Neural cell (in vitro differentiated cells): ENCODE results near the gene FBXO45. TPM values are rescaled to one million over a fixed set of nuclear protein-coding genes. Genes with fewer than 3 reads are reported as not detected.

Source experiments
- H2AFZ ChIP-seq: fragments of 200-600, 300-800 bp; sonication (generic), shearing (Covaris generic); 2 replicates; pipeline ENCODE4 v1.6.0; 2014; ENCODE audit warnings: low read depth, mild to moderate bottlenecking, antibody characterized with exemption, low read length, moderate library complexity
- H3F3A ChIP-seq: fragments of 200-600 bp; shearing (Covaris generic); 2 replicates; pipeline ENCODE4 v1.6.1; 2016; ENCODE audit warnings: mild to moderate bottlenecking, moderate library complexity, mixed read lengths, antibody characterized with exemption, low read length; ENCODE audit not compliant: insufficient read depth, poor library complexity, severe bottlenecking
- H3K27ac ChIP-seq: fragments of 200-600, 300-800 bp; sonication (generic), shearing (Covaris generic); 2 replicates; pipeline ENCODE4 v1.5.1; 2014; ENCODE audit warnings: mild to moderate bottlenecking, low read length, moderate library complexity
- H3K27me3 ChIP-seq: fragments of 300-800, 200-600 bp; sonication (generic), shearing (Covaris generic); 2 replicates; pipeline ENCODE4 v1.6.0; 2014; ENCODE audit warnings: mild to moderate bottlenecking, low read depth, low read length, moderate library complexity; ENCODE audit not compliant: insufficient read depth
- H3K36me3 ChIP-seq: fragments of 300-800, 200-600 bp; sonication (generic), shearing (Covaris generic); 2 replicates; pipeline ENCODE4 v1.5.1; 2014; ENCODE audit warnings: mild to moderate bottlenecking, antibody characterized with exemption, low read length, moderate library complexity; ENCODE audit not compliant: insufficient read depth
- H3K4me2 ChIP-seq: fragments of 300-800, 200-600 bp; sonication (generic), shearing (Covaris generic); 2 replicates; pipeline ENCODE4 v1.6.0; 2014; ENCODE audit warnings: mild to moderate bottlenecking, low read length
- H3K4me3 ChIP-seq: fragments of 300-800, 200-600 bp; sonication (generic), shearing (Covaris generic); 2 replicates; pipeline ENCODE4 v1.5.1; 2014; ENCODE audit warnings: mild to moderate bottlenecking, low read length, moderate library complexity
- H3K79me2 ChIP-seq: fragments of 200-600 bp; shearing (Covaris generic); replicated peaks from 2 replicates; pipeline ENCODE4 v1.6.0; 2014; ENCODE audit warnings: mild to moderate bottlenecking, low read length, moderate library complexity; ENCODE audit not compliant: insufficient read depth
- H3K9ac ChIP-seq: fragments of 300-800, 200-600 bp; sonication (generic), shearing (Covaris generic); 2 replicates; pipeline ENCODE4 v1.6.1; 2016; ENCODE audit warnings: mild to moderate bottlenecking, low read length, mixed read lengths
- H3K9me2 ChIP-seq: fragments of 200-600 bp; shearing (Covaris generic); 2 replicates; pipeline ENCODE4 v1.6.1; 2016; ENCODE audit warnings: mild to moderate bottlenecking, low read length, mixed read lengths; ENCODE audit not compliant: insufficient read depth
- H3K9me3 ChIP-seq: fragments of 200-600, 300-800 bp; sonication (generic), shearing (Covaris generic); 2 replicates; pipeline ENCODE4 v1.6.1; 2016; ENCODE audit warnings: mild to moderate bottlenecking, mixed run types, low read length, moderate library complexity, mixed read lengths
- H4K20me1 ChIP-seq: fragments of 200-600 bp; shearing (Covaris generic); 2 replicates; pipeline ENCODE4 v1.6.1; 2016; ENCODE audit warnings: mild to moderate bottlenecking, mixed run types; ENCODE audit not compliant: insufficient read depth
- EP300 ChIP-seq: fragments of 450-650 bp; conservative IDR thresholded peaks from 2 replicates; pipeline ENCODE4 v1.6.1; 2014; ENCODE audit warnings: antibody characterized with exemption, mild to moderate bottlenecking, moderate library complexity; ENCODE audit not compliant: poor library complexity, severe bottlenecking
- EZH2 ChIP-seq: fragments of 200-600, 300-800 bp; shearing (Covaris generic), sonication (generic); IDR thresholded peaks from 2 replicates; pipeline ENCODE4 v1.6.1; 2014; ENCODE audit warnings: antibody characterized with exemption, low read length, borderline replicate concordance, mild to moderate bottlenecking; ENCODE audit not compliant: insufficient read depth, poor library complexity, severe bottlenecking
- MXI1 ChIP-seq: fragments of 450-650 bp; conservative IDR thresholded peaks from 2 replicates; pipeline ENCODE4 v1.6.1; 2014; ENCODE audit warnings: antibody characterized with exemption, mild to moderate bottlenecking; ENCODE audit not compliant: poor library complexity, severe bottlenecking
- POLR2AphosphoS5 ChIP-seq: IDR thresholded peaks from 2 replicates; pipeline ENCODE4 v1.6.1; 2012
- RAD21 ChIP-seq: fragments of 450-650 bp; conservative IDR thresholded peaks from 2 replicates; pipeline ENCODE4 v1.6.1; 2014; ENCODE audit warnings: antibody characterized with exemption, mild to moderate bottlenecking, moderate library complexity
- SMC3 ChIP-seq: fragments of 450-650 bp; conservative IDR thresholded peaks from 2 replicates; pipeline ENCODE4 v1.6.1; 2014; ENCODE audit warnings: antibody characterized with exemption, mild to moderate bottlenecking, moderate library complexity; ENCODE audit not compliant: poor library complexity
- TAF1 ChIP-seq: IDR thresholded peaks from 2 replicates; pipeline ENCODE4 v1.6.1; 2012; ENCODE audit warnings: low read depth
- polyA plus RNA-seq: library from polyadenylated mRNA; depleted of rRNA; stranded (reverse); fragments of >200 nt; gene quantifications from 2 replicates; pipeline ENCODE4 v1.2.3, GENCODE V29; 2014
- TF ChIP-seq, protein P1 (sequence below): fragments of 450-650 bp; IDR thresholded peaks from 2 replicates; pipeline ENCODE4 v1.5.1; 2014; ENCODE audit warnings: antibody characterized with exemption, mild to moderate bottlenecking, moderate library complexity; ENCODE audit not compliant: poor library complexity, severe bottlenecking
- TF ChIP-seq, protein P2 (sequence below): IDR thresholded peaks from 2 replicates; pipeline ENCODE4 v1.6.1; 2012; ENCODE audit warnings: borderline replicate concordance

Gene FBXO45
- polyA plus RNA-seq, 1 donor from 2014 or later: 35.3 TPM

DNA sequence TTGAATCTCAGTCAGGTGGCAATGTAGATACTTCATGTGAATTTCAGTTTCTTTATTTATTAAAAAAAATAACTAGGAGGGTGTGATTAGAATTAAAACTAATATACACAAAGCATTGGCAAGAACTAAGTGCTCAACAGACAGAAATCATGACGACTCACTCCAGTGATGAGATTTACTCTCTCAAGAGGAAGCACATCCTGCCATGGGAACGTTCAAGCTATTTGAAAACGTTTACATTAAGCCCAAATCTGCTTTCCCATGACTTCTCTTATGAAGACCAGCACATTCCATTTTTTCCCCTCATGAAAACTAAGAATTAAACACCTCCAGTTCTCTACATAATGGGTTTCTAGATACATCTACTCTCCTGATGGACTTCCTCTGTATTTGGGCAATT, 8.6 kb upstream of the FBXO45 start:
- Histone ChIP-seq H3K9me2 (no peaks in the 10 kb centered on the region), H3K4me2 (no peak overlapping the region), H3F3A (no peaks in the 10 kb centered on the region), H3K9ac (no peak overlapping the region), H3K9me3 (no peaks in the 10 kb centered on the region), H2AFZ (no peak overlapping the region), H3K36me3 (no peaks in the 10 kb centered on the region), H3K27me3 (no peaks in the 10 kb centered on the region), H3K27ac (no peak overlapping the region), H4K20me1 (no peaks in the 10 kb centered on the region), H3K79me2 (no peaks in the 10 kb centered on the region), H3K4me3 (no peak overlapping the region)
- TF ChIP-seq EZH2 (no peak), RAD21 (no peak), MXI1 (no peak), SMC3 (no peak)

DNA sequence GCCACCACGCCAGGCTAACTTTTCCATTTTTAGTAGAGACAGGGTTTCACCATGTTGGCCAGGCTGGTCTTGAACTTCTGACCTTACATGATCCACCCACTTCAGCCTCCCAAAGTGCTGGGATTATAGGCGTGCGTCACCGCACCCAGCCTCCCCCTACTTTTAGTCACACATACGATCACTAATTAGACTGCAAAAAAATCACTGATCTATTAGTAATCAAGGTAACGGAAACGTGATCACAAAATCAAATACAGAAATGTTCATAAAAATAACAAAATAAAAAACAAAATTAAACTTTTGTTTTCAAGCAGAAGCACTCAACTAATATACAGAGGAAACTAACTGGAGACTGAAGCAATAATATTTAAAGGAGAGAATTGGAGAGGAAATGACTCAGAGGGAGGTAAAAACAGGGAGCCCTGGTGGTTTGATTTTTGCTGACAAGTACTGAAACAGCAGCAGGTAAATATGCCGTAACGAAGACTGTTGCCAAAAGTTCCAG, 4.7 kb upstream of the FBXO45 start:
- Histone ChIP-seq H3K79me2 (no peaks in the 10 kb centered on the region), H3K9ac (no peak overlapping the region), H4K20me1 (no peaks in the 10 kb centered on the region), H3K9me3 (no peaks in the 10 kb centered on the region), H3K36me3 (no peaks in the 10 kb centered on the region), H3K4me2 (no peak overlapping the region), H3K9me2 (no peaks in the 10 kb centered on the region), H3K4me3 (no peak overlapping the region), H3F3A (no peaks in the 10 kb centered on the region), H2AFZ (no peak overlapping the region), H3K27ac (no peak overlapping the region), H3K27me3 (no peaks in the 10 kb centered on the region)
- TF ChIP-seq EZH2 (no peak), SMC3 (no peak), TAF1 (no peak), POLR2AphosphoS5 (no peak), EP300 (no peak), MXI1 (no peak), RAD21 (no peak)
- TF ChIP-seq, protein P1, sequence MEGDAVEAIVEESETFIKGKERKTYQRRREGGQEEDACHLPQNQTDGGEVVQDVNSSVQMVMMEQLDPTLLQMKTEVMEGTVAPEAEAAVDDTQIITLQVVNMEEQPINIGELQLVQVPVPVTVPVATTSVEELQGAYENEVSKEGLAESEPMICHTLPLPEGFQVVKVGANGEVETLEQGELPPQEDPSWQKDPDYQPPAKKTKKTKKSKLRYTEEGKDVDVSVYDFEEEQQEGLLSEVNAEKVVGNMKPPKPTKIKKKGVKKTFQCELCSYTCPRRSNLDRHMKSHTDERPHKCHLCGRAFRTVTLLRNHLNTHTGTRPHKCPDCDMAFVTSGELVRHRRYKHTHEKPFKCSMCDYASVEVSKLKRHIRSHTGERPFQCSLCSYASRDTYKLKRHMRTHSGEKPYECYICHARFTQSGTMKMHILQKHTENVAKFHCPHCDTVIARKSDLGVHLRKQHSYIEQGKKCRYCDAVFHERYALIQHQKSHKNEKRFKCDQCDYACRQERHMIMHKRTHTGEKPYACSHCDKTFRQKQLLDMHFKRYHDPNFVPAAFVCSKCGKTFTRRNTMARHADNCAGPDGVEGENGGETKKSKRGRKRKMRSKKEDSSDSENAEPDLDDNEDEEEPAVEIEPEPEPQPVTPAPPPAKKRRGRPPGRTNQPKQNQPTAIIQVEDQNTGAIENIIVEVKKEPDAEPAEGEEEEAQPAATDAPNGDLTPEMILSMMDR: no peak
- TF ChIP-seq, protein P2, sequence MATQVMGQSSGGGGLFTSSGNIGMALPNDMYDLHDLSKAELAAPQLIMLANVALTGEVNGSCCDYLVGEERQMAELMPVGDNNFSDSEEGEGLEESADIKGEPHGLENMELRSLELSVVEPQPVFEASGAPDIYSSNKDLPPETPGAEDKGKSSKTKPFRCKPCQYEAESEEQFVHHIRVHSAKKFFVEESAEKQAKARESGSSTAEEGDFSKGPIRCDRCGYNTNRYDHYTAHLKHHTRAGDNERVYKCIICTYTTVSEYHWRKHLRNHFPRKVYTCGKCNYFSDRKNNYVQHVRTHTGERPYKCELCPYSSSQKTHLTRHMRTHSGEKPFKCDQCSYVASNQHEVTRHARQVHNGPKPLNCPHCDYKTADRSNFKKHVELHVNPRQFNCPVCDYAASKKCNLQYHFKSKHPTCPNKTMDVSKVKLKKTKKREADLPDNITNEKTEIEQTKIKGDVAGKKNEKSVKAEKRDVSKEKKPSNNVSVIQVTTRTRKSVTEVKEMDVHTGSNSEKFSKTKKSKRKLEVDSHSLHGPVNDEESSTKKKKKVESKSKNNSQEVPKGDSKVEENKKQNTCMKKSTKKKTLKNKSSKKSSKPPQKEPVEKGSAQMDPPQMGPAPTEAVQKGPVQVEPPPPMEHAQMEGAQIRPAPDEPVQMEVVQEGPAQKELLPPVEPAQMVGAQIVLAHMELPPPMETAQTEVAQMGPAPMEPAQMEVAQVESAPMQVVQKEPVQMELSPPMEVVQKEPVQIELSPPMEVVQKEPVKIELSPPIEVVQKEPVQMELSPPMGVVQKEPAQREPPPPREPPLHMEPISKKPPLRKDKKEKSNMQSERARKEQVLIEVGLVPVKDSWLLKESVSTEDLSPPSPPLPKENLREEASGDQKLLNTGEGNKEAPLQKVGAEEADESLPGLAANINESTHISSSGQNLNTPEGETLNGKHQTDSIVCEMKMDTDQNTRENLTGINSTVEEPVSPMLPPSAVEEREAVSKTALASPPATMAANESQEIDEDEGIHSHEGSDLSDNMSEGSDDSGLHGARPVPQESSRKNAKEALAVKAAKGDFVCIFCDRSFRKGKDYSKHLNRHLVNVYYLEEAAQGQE: no peak
